Keratinocyte (primary cell): ENCODE data around the gene ATXN7. TPM values are rescaled to one million over a fixed set of nuclear protein-coding genes. Genes with fewer than 3 reads are reported as not detected.

Source experiments
- DNase-seq: peaks from one replicate; pipeline ENCODE4 v3.0.0-alpha.2; 2011; ENCODE audit warnings: low read depth, missing footprints, low spot score
- FAIRE-seq: peaks from 2 replicates; lab custom pipeline; 2011; peaks lifted over from hg19 to GRCh38; lab: Jason Lieb, UNC
- H2AFZ ChIP-seq: 2 replicates; pipeline ENCODE4 v1.6.0; 2012; ENCODE audit warnings: low read length, control low read depth, inconsistent platforms; ENCODE audit not compliant: control insufficient read depth
- H3K27ac ChIP-seq: 2 replicates; pipeline ENCODE4 v1.5.1; 2011; ENCODE audit warnings: low read length; ENCODE audit not compliant: control insufficient read depth, insufficient read depth
- H3K27me3 ChIP-seq: 3 replicates; pipeline ENCODE4 v1.6.0; 2011; ENCODE audit warnings: low read length; ENCODE audit not compliant: control insufficient read depth, insufficient read depth; ENCODE audit errors: extremely low read depth
- H3K36me3 ChIP-seq, 2 experiments: 2 replicates in 1 of 2; 3 replicates in 1 of 2; pipeline ENCODE4 v1.5.1; 2011; ENCODE audit warnings: low read length in 2 of 2, mild to moderate bottlenecking in 1 of 2; ENCODE audit not compliant: control insufficient read depth in 2 of 2, insufficient read depth in 2 of 2; ENCODE audit errors: extremely low read depth in 1 of 2
- H3K4me1 ChIP-seq: 3 replicates; pipeline ENCODE4 v1.5.1; 2011; ENCODE audit warnings: low read length; ENCODE audit not compliant: control insufficient read depth, insufficient read depth; ENCODE audit errors: extremely low read depth
- H3K4me2 ChIP-seq: 3 replicates; pipeline ENCODE4 v1.6.0; 2011; ENCODE audit warnings: low read depth, low read length; ENCODE audit not compliant: control insufficient read depth, insufficient read depth; ENCODE audit errors: extremely low read depth
- H3K4me3 ChIP-seq, 3 experiments: fragments of 200-600 bp in 1 of 3; sonication (generic) in 1 of 3; 2 replicates in 2 of 3; 3 replicates in 1 of 3; pipeline ENCODE4 v1.5.1; 2011 to 2016; ENCODE audit warnings: low read length in 3 of 3, mild to moderate bottlenecking in 3 of 3, control low read depth in 2 of 3, inconsistent platforms in 1 of 3, low read depth in 1 of 3, mixed read lengths in 1 of 3, mixed run types in 1 of 3, moderate library complexity in 1 of 3; ENCODE audit not compliant: control insufficient read depth in 2 of 3, insufficient read depth in 2 of 3; ENCODE audit errors: extremely low read depth in 1 of 3
- H3K79me2 ChIP-seq: 2 replicates; pipeline ENCODE4 v1.6.0; 2012; ENCODE audit warnings: low read length; ENCODE audit not compliant: control insufficient read depth, insufficient read depth
- H3K9ac ChIP-seq: 3 replicates; pipeline ENCODE4 v1.6.0; 2011; ENCODE audit warnings: low read length; ENCODE audit not compliant: control insufficient read depth, insufficient read depth; ENCODE audit errors: extremely low read depth
- H3K9me1 ChIP-seq: 3 replicates; pipeline ENCODE4 v1.6.0; 2011; ENCODE audit warnings: low read length; ENCODE audit not compliant: control insufficient read depth, insufficient read depth; ENCODE audit errors: extremely low read depth
- H3K9me3 ChIP-seq: 2 replicates; pipeline ENCODE4 v1.5.1; 2012; ENCODE audit warnings: low read depth, low read length; ENCODE audit not compliant: control insufficient read depth
- H4K20me1 ChIP-seq: 3 replicates; pipeline ENCODE4 v1.6.0; 2011; ENCODE audit warnings: low read length; ENCODE audit not compliant: control insufficient read depth, insufficient read depth; ENCODE audit errors: extremely low read depth
- EZH2 ChIP-seq: IDR thresholded peaks from one replicate; pipeline ENCODE4 v1.6.1; 2012; ENCODE audit warnings: inconsistent platforms, mild to moderate bottlenecking, low read length, moderate library complexity
- dilution Hi-C: fragments of 300-500 bp; cut with MboI; formaldehyde crosslinking; loops from one replicate; pipeline ENCODE4 v1.7.0; 2020; ENCODE audit warnings: low sequenced_read_pairs; ENCODE audit not compliant: extremely low pct_ligation_motif_present
- polyA plus RNA-seq, 5 experiments: library from polyadenylated mRNA; depleted of rRNA in 3 of 5; stranded (reverse) in 3 of 5; stranded (forward) in 1 of 5; unstranded in 1 of 5; fragments of >200 nt; gene quantifications; 1 replicate in 1 of 5; 2 replicates in 3 of 5; 3 replicates in 1 of 5; pipeline versions ENCODE4 v1.2.1 to v1.2.3, GENCODE V29; 2011 to 2012; ENCODE audit warnings: missing spikeins in 2 of 5, low read depth in 1 of 5, low replicate concordance in 1 of 5
- TF ChIP-seq, protein P1 (sequence below), 3 experiments: IDR thresholded peaks in 1 of 3; conservative IDR thresholded peaks in 1 of 3; optimal IDR thresholded peaks in 1 of 3; 2 replicates in 2 of 3; 3 replicates in 1 of 3; pipeline versions ENCODE3 to v1.5.1; 2011; ENCODE audit warnings: low read length in 3 of 3, mild to moderate bottlenecking in 3 of 3, moderate library complexity in 2 of 3, control low read depth in 1 of 3, inconsistent platforms in 1 of 3; ENCODE audit not compliant: insufficient read depth in 2 of 3; ENCODE audit errors: extremely low read depth in 1 of 3

ATXN7 gene
- polyA plus RNA-seq, 1 donor (not counting 4 experiments of a cell fraction or from before 2014, with no cell fraction given) = 8.8 TPM

GRCh38 chr3:63845215-63845614 is 18.5 kb upstream of the ATXN7 start:
- Histone ChIP-seq H4K20me1 (no peaks in the 10 kb centered on the region), H3K27ac (no peak overlapping the region), H3K36me3 (no peaks in the 10 kb centered on the region), H3K4me1 (peaks cover 3% of the 10 kb centered on the region), H3K9me1 (no peaks in the 10 kb centered on the region), H2AFZ (no peak overlapping the region), H3K27me3 (no peaks in the 10 kb centered on the region), H3K4me2 (no peak overlapping the region), H3K4me3 (no peak overlapping the region), H3K79me2 (peaks cover 41% of the 10 kb centered on the region), H3K9me3 (no peaks in the 10 kb centered on the region), H3K9ac (no peak overlapping the region)
- DNase-seq (no peak), FAIRE-seq (no peak)
- dilution Hi-C loops = no loop called here
- TF ChIP-seq, protein P1, sequence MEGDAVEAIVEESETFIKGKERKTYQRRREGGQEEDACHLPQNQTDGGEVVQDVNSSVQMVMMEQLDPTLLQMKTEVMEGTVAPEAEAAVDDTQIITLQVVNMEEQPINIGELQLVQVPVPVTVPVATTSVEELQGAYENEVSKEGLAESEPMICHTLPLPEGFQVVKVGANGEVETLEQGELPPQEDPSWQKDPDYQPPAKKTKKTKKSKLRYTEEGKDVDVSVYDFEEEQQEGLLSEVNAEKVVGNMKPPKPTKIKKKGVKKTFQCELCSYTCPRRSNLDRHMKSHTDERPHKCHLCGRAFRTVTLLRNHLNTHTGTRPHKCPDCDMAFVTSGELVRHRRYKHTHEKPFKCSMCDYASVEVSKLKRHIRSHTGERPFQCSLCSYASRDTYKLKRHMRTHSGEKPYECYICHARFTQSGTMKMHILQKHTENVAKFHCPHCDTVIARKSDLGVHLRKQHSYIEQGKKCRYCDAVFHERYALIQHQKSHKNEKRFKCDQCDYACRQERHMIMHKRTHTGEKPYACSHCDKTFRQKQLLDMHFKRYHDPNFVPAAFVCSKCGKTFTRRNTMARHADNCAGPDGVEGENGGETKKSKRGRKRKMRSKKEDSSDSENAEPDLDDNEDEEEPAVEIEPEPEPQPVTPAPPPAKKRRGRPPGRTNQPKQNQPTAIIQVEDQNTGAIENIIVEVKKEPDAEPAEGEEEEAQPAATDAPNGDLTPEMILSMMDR (optimal IDR thresholded peaks at IDR 0.05 in 1 of 3, IDR thresholded peaks at IDR 0.05 in 1 of 3, conservative IDR thresholded peaks at IDR 0.05 in 1 of 3; ENCODE audit: extremely low read depth in 1 of 3, insufficient read depth in 2 of 3, low read length in 3 of 3) = no peak
- TF ChIP-seq EZH2 = no peak

DNA sequence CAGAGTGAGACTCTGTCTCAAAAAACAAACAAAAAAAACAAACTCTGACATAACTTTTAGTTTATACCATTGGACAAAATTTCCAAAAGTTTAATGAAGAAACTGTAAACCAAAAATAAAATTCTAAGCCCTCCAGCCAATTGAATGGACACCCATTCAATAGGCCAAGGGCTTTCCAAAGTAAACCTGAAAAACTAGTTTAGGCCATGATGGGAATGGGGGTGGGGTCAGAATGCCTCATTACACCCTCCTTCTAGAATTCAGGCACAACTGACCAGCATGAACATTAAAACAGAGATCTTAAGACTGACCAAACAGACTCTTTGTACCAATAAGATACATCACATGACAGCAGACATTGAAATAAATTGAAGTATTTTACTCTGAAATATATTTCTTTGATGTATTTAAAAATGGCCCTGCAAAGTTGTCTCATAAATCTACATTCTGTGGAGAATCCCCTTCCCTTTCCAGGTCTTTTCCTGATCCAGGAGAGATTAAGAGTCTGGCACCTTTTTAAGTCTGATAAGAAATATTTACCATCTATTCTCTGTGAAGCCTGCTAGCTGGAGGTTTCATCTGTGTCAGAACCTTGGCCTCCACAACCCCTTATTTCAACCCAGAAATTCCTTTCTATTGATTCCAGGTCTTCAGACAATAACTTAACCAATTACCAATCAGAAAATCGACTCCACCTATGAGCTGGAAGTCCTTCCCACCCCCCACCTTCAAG is 15.8 kb upstream of the ATXN7 start:
- no peaks in the 10 kb centered on the region for H3K36me3 ChIP-seq
- H3K4me1 ChIP-seq = peaks cover 3% of the 10 kb centered on the region
- dilution Hi-C loops = no loop called here
- H3K27me3 ChIP-seq = no peaks in the 10 kb centered on the region
- no peak overlapping the region for H3K4me3 ChIP-seq
- H3K9me1 ChIP-seq = no peaks in the 10 kb centered on the region
- H3K27ac ChIP-seq = no peak overlapping the region
- DNase-seq (no peak), FAIRE-seq (peak; percentile 29)
- no peak overlapping the region for H3K4me2 ChIP-seq
- no peak overlapping the region for H3K9ac ChIP-seq
- no peak overlapping the region for H2AFZ ChIP-seq
- no peaks in the 10 kb centered on the region for H3K9me3 ChIP-seq
- H4K20me1 ChIP-seq = no peaks in the 10 kb centered on the region
- peaks cover 39% of the 10 kb centered on the region for H3K79me2 ChIP-seq
- TF ChIP-seq EZH2 = no peak
- TF ChIP-seq, protein P1 (optimal IDR thresholded peaks at IDR 0.05 in 1 of 3, IDR thresholded peaks at IDR 0.05 in 1 of 3, conservative IDR thresholded peaks at IDR 0.05 in 1 of 3; ENCODE audit: extremely low read depth in 1 of 3, insufficient read depth in 2 of 3, low read length in 3 of 3) = no peak
